SJCRH30 (cell line): ENCODE results near the gene CUTA. TPM values are rescaled to one million over a fixed set of nuclear protein-coding genes. Genes with fewer than 3 reads are reported as not detected.

ENCODE experiments used
- total RNA-seq: library from RNA; depleted of rRNA; stranded (reverse); fragments of >200 nt; shearing (Covaris generic); gene quantifications from 2 replicates; pipeline ENCODE4 v1.2.3, GENCODE V29; 2014; rRNA removed

The CUTA gene
- total RNA-seq, 1 experiment from 2014 or later = 181 TPM

Other genes with a start within 250 kb of the CUTA start
- gene COL11A2, start 225.6 kb downstream of the CUTA start, total RNA-seq = 3.8 and 4.0 TPM in 2 replicates
- gene RXRB, start 217.4 kb downstream of the CUTA start, total RNA-seq = 24.4 and 25.9 TPM in 2 replicates
- gene SLC39A7, start 217.2 kb downstream of the CUTA start, total RNA-seq = 71.8 and 75.1 TPM in 2 replicates
- gene HSD17B8, start 213.5 kb downstream of the CUTA start, total RNA-seq = 1.0 and 1.5 TPM in 2 replicates
- gene RING1, start 209.6 kb downstream of the CUTA start, total RNA-seq = 14.9 and 16.4 TPM in 2 replicates
- gene VPS52, start 146.2 kb downstream of the CUTA start, total RNA-seq = 32.7 and 33.8 TPM in 2 replicates
- gene RPS18, start 146.0 kb downstream of the CUTA start, total RNA-seq = 5,924 and 6,385 TPM in 2 replicates
- gene B3GALT4, start 141.0 kb downstream of the CUTA start, total RNA-seq = 0.84 and 0.95 TPM in 2 replicates
- gene WDR46, start 128.9 kb downstream of the CUTA start, total RNA-seq = 54.6 and 61.5 TPM in 2 replicates
- gene PFDN6, start 128.5 kb downstream of the CUTA start, total RNA-seq = 102 and 104 TPM in 2 replicates
- gene RGL2, start 119.2 kb downstream of the CUTA start, total RNA-seq = 14.3 and 20.9 TPM in 2 replicates
- 15.4 and 16.2 TPM in 2 replicates for gene TAPBP, start 104.0 kb downstream of the CUTA start, total RNA-seq
- 7.1 and 9.6 TPM in 2 replicates for gene ZBTB22, start 100.4 kb downstream of the CUTA start, total RNA-seq
- 52.9 and 55.2 TPM in 2 replicates for gene DAXX, start 95.1 kb downstream of the CUTA start, total RNA-seq
- 80.5 and 84.5 TPM in 2 replicates for gene KIFC1, start 26.3 kb downstream of the CUTA start, total RNA-seq
- gene PHF1, start 7.1 kb downstream of the CUTA start, total RNA-seq = 21.8 and 25.5 TPM in 2 replicates
- 1.8 and 2.5 TPM in 2 replicates for gene SYNGAP1, start 2.0 kb upstream of the CUTA start, total RNA-seq
- 9.0 and 11.4 TPM in 2 replicates for gene ZBTB9, start 36.5 kb upstream of the CUTA start, total RNA-seq
- 22.5 and 24.0 TPM in 2 replicates for gene BAK1, start 162.2 kb upstream of the CUTA start, total RNA-seq
- 2.6 and 2.9 TPM in 2 replicates for gene ITPR3, start 203.2 kb upstream of the CUTA start, total RNA-seq